Measurements from ENCODE around the gene SLC25A33. TPM values are rescaled to one million over a fixed set of nuclear protein-coding genes. Genes with fewer than 3 reads are reported as not detected.

Gene SLC25A33
- total RNA-seq (2022; extraction: Qiagen RNA extraction; ENCODE audit: low read depth), result 2.4 to 4.1 TPM (median 3.4 TPM) in 5 replicates

DNA sequence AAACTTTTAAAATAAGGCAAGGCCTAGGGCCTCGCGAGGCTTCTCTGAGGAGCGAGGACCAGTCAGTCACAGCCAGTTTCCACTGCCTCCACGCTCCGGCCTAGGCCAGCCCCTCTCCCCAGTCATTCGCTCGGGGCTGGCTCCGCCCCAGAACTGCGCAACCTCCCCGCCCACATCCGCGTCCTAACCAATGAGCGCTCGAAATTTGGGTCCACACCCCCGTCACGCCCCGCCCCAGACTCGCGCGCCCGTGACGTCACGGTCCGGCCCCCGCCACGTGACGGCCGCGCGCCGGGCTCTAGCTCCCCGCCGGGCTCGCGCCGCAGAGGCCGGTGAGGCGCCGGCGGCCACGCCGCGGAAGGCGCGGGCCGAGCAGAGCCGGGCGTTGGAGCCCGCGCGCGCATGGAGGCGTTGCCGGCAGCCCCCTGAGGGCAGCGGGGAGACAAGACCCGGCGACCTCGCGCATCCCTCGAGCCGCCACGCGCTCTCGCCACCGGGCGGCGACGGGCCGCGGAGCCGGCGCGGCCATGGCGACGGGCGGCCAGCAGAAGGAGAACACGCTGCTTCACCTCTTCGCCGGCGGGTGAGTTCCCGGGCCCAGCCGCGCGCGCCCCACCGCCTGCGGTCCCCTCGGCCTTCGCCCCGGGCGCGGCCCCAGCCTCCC lies at the start of gene SLC25A33:
TSS of gene SLC25A33 (plus strand) at position 301 of the 664 bp plus-strand sequence. CDS start at position 528, 227 bp downstream.

GRCh38 chr1:9588551-9589143 lies 49.4 kb downstream of the SLC25A33 start, which contains the start of gene TMEM201:
TMEM201 (plus strand) TSS chr1:9588911; CDS start chr1:9588931, 20 bp downstream.

Other genes starting within 250 kb of the SLC25A33 start
- gene SPSB1, start 246.6 kb upstream of the SLC25A33 start, total RNA-seq (2022; extraction: Qiagen RNA extraction; ENCODE audit: low read depth), result 23.6 to 30.6 TPM (median 26.3 TPM) in 5 replicates
- gene TMEM201, start 49.4 kb downstream of the SLC25A33 start, total RNA-seq (2022; extraction: Qiagen RNA extraction; ENCODE audit: low read depth), result 11.0 to 15.2 TPM (median 14.7 TPM) in 5 replicates
- 6.6 to 9.5 TPM (median 7.8 TPM) in 5 replicates for gene PIK3CD, start 112.3 kb downstream of the SLC25A33 start, total RNA-seq (2022; extraction: Qiagen RNA extraction; ENCODE audit: low read depth)